Cerebellar cortex (tissue), 1 donor: ENCODE measurements around the gene HIGD1A.
A peak's percentile ranks its signal among the peaks of the same experiment; 100 is the strongest.
"Not testable (repeated sequence)": the region's sequence is repeated elsewhere in the genome, so short reads cannot be mapped to it uniquely, and the experiment has no call there.

Source experiments
- DNase-seq: peaks from one replicate; pipeline ENCODE4 v3.0.0-alpha.2; 2015; ENCODE audit warnings: low spot score

The HIGD1A gene

DNA sequence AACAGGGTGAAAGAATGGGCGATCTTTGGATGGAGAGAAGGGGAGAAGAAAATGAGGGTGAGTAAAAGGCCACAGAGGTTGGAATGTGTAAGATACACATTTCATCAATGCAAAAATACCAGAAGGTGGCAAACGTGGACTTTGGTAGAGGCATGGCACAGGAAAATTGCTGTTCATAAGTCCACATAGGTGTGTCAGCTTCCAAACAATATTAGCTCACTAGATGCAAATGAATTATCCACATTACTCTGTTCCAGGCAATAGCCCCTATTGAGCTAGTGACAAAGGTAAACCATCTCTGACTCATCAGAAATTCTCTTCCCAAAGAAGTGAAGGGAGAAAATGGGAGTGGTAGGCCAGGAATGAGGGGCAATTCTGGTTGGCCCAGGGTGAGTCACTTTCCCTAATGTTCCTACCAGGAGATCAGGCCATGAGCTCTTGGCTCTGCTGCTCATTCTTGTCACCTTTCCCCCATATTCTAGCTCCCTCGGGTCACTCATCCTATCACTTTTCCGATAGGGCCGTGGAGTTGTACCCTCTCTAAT lies 24.9 kb upstream of the HIGD1A start:
- DNase-seq: no peak

DNA sequence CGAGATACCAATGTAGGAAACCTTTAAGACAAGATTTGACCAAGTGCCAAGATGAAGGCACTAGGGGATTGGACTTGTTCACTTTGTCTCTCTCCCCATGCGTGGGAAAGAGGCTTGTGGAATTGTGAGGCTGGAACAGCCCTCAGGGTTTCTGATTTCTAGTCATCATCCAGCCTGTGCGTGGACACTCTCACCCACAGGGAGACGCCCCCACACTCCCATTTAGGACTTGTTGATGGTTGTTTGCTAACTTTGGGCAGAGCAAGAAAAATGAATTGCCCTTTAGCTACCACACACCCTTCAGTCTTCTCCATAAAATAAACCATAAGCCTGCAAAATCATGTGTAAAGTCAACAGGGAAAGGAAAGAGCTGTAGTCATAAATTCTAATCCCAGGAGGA lies 23.4 kb upstream of the HIGD1A start:
- no peak for DNase-seq

DNA sequence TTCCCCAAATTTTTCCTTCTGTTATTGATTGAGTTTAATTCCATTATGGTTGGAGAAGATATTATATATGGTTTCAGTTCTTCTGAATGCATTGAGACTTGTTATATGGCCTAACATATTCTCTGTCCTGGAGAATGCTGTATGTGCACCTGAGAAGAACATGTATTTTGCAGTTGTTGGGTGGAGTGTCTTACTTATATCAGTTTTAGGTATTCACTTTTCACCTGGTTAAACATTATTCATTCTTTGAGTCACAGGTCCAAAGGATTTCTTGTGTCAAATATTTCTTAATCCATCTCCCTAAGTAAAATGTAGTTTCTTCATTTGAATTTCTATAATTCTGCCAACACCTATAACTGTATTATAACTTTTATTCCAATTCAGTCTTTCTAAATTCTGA lies 22.7 kb upstream of the HIGD1A start:
- DNase-seq: no peak

- DNase-seq: no peak
These were observed 21.9 kb upstream of the HIGD1A start for GRCh38 chr3:42826141-42826540.

- DNase-seq: no peak
These were observed 19.1 kb upstream of the HIGD1A start for GRCh38 chr3:42823351-42823750.

DNA sequence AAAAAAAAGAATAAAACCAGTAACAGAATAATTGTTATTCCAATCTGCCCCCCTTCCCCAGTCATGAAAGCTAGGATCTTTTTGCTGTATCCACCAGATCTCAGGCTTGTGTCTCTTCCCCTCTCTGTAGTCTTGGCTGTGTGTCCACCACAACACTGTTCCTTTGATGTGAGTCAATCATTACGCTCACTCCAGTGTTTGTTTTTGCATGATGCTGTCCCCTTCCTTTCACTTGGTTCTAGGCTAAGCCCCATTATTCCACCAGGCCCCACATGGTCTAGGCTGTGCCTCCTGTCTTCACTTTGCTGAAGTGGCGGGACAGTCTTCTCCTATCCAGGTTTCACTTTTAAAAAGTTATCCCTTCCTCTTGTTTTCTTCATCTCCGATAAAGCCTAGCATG lies 18.5 kb upstream of the HIGD1A start:
- DNase-seq: no peak

DNA sequence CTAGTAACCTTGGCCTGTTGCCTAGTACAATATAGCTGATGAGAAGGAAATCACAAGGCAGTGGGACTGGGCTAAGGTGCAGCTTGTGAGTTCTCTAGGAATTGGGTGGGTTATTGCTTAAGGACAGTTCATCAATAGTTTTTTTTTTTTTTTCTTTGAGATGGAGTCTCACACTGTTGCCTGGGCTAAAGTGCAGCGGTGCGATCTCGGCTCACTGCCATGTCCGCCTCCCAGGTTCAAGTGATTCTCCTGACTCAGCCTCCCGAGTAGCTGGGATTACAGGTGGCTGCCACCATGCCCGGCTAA lies 16.4 kb upstream of the HIGD1A start:
- DNase-seq: no peak

DNA sequence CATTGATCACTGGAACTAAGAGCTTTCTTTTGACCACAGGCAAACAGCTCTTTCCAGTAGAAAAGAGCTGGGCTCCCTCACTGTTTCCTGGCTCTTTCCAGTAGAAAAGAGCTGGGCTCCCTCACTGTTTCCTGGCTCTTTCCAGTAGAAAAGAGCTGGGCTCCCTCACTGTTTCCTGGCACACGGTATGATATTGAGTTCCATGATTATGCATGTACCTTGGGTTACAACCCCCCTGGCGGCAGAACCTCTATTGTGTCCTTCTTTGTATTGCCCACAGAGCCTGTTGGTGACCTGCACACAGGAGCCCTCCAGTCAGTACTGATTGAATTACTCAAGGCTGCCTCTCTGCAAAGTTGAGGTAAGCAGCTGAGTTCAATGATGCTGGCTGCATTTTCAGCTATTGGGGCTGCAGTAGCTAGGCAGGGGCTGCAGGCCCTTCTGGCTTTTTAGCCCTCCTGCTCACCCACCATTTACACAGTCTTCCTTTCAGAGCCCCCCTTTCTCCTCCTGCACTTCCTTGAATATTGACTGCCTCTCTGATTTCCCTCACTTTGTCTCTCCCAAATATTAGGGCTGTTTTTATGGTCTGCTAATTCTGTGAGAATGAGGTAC lies 15.2 kb upstream of the HIGD1A start:
- no peak for DNase-seq

DNA sequence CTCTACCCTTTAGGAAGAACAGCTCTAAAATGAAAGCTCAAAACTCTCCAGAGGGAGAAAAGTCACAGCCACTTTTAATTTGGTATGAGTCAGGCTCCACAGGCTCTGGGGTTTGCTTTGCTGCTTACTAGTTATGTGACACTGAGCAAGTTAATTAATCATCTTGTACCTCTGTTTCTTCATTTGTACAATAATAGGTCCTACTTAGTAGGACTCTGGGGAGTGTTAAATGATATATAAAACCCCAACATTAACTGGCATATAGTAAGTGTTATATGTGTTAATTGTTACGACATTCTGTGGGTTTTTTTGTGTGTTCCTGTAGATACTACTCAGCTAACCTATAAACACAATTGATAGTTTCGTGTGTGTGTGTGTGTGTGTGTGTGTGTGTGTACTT lies 11.5 kb upstream of the HIGD1A start:
- DNase-seq: no peak

DNA sequence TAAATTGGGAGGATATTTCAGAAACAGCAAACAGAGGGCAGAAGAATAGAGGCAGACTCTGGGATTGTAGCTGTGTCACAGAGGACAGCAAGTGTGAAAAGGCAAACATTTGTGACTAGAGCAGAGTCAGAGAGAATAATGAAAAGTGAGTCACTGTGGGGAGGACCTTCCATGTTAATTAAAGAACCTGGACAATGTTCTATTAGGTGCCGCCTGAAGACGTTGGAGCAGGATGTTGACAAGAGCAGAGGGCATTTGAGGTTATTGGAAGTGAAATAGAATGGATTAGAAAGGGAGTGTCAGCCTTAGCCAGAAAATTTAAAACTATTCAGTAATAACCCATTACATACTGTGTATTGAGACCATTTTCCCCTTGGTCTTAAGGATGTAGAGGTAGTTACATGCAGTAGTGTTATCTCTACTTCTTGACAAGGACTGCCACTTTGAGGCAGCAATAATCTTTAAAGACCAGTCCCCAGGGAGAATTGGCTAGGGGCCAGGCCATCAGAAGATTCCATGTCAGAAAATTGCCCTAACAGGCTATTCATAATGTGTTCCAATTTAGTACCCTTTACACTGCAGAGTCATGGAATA lies 10.7 kb upstream of the HIGD1A start:
- DNase-seq: no peak

- DNase-seq: no peak
These were observed 10.0 kb upstream of the HIGD1A start for GRCh38 chr3:42814246-42814645.

DNA sequence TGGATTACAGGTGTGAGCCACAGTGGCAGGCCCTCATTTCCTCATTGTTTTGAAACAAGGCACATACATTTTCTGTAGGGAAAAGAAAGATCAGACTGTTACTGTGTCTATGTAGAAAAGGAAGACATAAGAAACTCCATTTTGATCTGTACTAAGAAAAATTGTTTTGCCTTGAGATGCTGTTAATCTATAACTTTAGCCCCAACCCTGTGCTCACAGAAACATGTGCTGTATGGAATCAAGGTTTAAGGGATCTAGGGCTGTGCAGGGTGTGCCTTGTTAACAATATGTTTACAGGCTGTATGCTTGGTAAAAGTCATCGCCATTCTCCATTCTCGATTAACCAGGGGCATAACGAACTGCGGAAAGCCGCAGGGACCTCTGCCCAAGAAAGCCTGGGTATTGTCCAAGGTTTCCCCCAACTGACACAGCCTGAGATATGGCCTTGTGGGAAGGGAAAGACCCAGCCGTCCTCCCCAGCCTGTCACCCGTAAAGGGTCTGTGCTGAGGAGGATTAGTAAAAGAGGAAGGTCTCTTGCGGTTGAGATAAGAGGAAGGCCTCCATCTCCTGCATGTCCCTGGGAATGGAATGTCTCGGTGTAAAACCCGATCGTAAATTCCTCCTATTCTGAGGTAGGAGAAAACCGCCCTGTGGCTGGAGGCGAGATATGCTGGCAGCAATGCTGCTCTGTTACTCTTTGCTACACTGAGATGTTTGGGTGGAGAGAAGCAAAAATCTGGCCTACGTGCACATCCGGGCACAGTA lies 7.0 kb upstream of the HIGD1A start:
- not testable (repeated sequence) for DNase-seq

DNA sequence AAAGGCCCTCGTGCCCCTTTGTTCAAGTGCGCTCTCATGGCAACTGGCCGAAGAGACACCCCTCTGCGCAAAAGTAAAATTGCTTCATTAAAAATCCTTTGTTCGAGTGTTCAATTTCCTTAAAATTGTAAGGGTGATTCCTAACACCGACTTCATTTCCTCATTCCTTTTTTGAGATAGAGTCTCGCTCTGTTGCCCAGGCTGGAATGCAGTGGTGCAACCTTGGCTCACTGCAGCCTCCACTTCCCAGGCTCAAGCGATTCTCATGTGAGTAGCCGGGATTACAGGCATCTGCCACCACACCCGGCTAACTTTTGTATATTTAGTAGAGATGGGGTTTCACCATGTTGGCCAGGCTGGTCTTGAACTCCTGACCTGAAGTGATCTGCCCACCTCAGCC lies 6.4 kb upstream of the HIGD1A start:
- not testable (repeated sequence) for DNase-seq

DNA sequence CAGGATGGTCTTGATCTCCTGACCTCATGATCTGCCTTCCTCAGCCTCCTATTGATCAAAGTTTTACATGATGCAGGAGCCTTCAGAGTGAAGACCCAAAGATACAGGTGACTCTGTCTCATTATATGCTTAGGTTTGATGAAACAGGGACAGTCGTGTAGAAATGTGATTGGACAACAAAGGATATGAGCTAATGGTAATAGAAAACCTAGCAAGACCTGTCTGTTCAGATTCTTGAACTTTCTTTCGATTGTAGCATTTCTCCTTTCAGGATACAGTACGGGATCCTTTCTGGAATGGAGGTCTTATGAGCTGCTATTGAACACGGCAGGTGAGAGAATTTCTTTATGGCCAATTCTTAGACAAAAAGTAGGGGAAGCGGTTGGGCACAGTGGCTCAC lies 4.9 kb upstream of the HIGD1A start, which contains the start of gene ACKR2:
TSS of gene ACKR2 (plus strand) at position 244 of the 400 bp plus-strand sequence. CDS start 55,058 bp downstream, outside the sequence.
- no peak for DNase-seq

- DNase-seq: no peak
These were observed 3.6 kb upstream of the HIGD1A start for GRCh38 chr3:42807929-42808328.

DNA sequence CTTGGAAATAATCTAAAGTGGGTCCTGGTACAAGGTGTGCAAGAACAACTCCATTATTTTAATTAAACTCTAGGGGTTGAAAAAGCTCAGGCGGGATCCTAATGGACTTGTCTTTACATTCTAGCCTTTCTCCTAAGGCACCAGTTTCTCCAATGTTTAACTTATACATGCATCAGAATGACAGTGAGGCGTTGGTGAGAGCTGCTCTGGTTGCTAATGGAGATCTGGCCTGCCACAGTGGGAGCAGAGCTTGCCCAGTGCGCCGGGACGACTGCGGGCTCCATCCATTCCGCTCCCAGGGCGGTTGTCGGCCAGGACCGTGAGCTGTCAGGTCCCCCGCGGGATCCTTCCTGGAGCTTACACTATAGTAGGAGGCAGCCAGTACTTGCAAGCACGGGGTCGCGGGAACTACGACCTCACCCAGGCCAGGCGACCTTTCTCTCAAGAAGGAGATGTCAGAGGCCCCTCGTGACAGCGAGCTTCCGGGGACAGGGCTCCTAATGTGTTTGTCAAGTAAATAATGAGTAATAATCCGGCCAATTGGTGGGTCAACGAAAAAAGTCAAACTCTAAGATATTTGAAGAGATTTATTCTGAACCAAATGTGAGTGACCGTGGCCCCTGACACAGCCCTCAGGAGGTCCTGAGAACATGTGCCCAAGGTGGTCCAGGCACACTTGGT lies 991 bp upstream of the HIGD1A start:
- DNase-seq: peak; percentile 33

DNA sequence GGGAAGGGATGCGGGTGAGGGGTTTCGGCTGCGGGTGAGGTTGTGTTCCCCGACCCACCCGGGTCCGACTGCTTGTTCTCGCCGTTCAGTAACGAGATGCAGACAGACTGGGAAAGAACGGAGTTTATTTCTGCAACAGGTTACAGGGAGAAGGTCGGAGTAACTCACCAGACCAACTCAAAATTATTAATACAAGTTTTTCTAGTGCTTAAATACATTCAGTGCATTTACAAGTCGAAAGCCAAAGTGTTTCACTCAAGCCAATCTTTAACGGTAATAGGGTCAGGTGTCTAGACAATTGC lies 492 bp upstream of the HIGD1A start:
- DNase-seq: no peak

DNA sequence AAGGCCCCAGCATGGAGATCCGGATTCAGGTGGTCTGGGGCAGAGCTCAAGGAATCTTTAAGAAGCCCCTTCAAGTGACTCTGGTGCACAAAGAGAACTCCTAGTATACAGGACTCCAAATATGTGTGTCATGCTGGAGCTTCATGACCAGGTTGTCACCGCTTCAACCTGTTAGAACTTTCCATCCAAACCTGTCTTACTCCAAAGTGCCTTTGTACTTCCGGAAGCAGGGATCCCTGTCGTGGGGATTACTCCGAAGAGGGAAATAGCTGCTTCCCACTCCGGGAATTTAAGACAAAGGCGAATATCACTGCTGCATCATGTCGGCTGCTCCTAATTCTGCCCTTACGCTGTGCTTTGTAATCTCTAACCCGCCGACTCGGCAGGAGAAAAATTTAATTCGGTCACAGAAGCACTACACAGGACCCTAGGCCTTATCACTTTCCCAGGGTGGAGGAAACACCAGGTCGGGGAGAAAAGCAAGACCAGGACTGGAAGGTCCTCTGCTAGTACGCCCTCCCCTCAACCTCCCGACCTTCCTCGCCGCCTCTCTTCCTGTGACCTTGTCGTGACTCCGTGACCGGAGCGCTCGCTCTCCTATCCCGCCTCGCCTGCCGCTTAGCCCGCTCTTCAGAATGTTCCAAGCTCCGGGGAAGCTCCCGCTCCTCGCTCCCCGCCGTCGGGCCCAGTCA lies 730 bp downstream of the HIGD1A start:
- DNase-seq: peak; percentile 50

DNA sequence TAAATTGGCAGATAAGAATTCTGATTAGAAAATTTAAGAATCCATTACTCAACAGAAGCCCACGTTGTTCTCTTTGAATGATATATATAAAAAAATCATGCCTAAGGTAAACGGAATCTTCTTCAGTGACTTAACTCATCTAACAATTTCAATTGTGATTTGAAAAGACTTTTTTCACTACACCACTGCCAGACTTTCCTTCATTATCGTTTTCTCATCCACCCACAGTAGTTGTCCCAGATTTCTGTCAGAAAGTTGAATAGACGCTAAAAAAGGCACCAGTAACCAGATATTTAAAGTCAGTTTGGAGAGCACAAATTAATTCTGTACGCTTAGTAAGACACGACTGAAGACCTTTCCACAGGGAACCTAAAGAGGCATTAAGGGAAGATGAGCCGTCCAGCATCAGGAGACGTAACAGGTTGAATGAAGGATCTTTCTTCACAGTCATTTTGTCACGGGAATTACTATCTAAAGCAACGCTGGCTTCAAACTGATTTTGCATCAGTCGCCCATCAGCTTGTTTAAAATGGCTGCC lies 1.3 kb downstream of the HIGD1A start:
- DNase-seq: no peak

DNA sequence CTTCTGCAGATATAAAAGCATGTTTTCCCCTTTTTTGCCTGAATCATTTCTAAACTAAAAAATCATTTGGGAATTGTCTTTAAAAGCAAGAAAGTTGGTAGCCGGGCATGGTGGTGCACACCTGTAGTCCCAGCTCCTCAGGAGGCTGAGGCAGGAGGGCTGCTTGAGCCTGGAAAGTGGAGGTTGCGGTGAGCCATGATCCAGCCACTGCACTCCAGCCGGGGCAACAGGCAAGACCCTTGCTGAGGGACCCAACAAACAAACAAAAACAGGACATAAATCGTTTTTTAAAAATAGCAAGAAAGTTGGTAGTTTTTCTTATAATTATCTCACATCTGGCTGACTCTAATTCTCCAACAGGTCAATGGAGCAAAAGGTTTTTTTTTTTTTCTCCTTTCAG lies 2.5 kb downstream of the HIGD1A start:
- DNase-seq: no peak

GRCh38 chr3:42801048-42801620 lies 3.2 kb downstream of the HIGD1A start:
- DNase-seq: no peak

DNA sequence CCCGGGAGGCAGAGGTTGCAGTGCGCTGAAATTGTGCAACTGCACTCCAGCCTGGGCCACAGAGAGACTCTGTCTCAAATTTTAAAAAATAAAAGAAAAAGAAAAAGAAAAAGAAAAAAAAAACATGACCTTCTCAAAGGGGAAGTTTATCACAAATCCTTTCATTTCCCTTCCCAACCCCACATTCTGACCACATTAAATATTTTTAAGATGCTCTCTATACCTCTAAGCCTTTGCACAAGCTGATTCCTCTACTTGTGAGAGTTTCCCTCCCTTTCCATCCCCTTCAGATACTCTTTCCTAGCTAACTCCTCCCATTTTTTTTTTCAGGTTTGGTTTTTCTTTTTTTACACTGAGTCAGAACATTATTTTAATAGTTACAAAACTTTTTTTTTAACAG lies 4.0 kb downstream of the HIGD1A start:
- no peak for DNase-seq
